ENCODE measurements around the gene BMPR2. TPM values are rescaled to one million over a fixed set of nuclear protein-coding genes. Genes with fewer than 3 reads are reported as not detected.

The BMPR2 gene
- total and polyA plus RNA-seq, 2 of the 8 experiments (the other 6 are each of a cell fraction or from before 2014, with no cell fraction given), result 5.5 to 19.8 TPM

- H3K23ac ChIP-seq (ENCODE audit: insufficient read length), result no peak overlapping the region
- H3K4me1 ChIP-seq (replicated peaks in 1 of 4; ENCODE audit: control insufficient read depth in 3 of 4, insufficient read depth in 4 of 4, low read length in 3 of 4), result peaks cover 0 to 2% (median 0%) of the 10 kb centered on the region in 4 experiments; a peak in 4 of 7 replicates
- no peak overlapping the region for H2AFZ ChIP-seq (ENCODE audit: low read length)
- H3K56ac ChIP-seq (replicated peaks; ENCODE audit: insufficient read length, low read depth, low read length), result no peak overlapping the region
- H4K20me1 ChIP-seq (replicated peaks in 1 of 2; ENCODE audit: control insufficient read depth in 1 of 2, insufficient read depth in 2 of 2, low read length in 2 of 2), result no peaks in the 10 kb centered on the region
- CTCF ChIA-PET (ENCODE audit: partially characterized antibody), result interaction anchor here (1.0 kb wide), 1 partner anchor 33 kb away, joined by 3 read pairs; no protein-coding TSS in a partner anchor
- DNase-seq (ENCODE audit: low read depth in 1 of 2, low spot score in 2 of 2), result no peak
- no peaks in the 10 kb centered on the region for H3K36me3 ChIP-seq (ENCODE audit: control insufficient read depth in 2 of 4, insufficient read depth in 4 of 4, low read length in 3 of 4)
- FAIRE-seq, result no peak
- no peak overlapping the region for H4K91ac ChIP-seq (replicated peaks; ENCODE audit: insufficient read length, low read length)
- H3K27me3 ChIP-seq (replicated peaks in 1 of 4; ENCODE audit: control insufficient read depth in 3 of 4, extremely low read depth in 1 of 4, insufficient read depth in 3 of 4, low read length in 3 of 4), result no peaks in the 10 kb centered on the region
- no peak overlapping the region for H2BK15ac ChIP-seq (ENCODE audit: low read length)
- no peak overlapping the region for H3K27ac ChIP-seq (ENCODE audit: low read depth, low read length)
- no peak overlapping the region for H4K5ac ChIP-seq (ENCODE audit: insufficient read length, low read depth, low read length)
- H3K14ac ChIP-seq (ENCODE audit: insufficient read length), result no peak overlapping the region
- H2BK12ac ChIP-seq (ENCODE audit: low read depth, low read length), result no peak overlapping the region
- no peak overlapping the region for H2BK20ac ChIP-seq (ENCODE audit: low read length)
- H2AK5ac ChIP-seq (ENCODE audit: low read depth, low read length), result no peak overlapping the region
- peaks cover 0 to 40% of the 10 kb centered on the region in 2 experiments; a peak in 3 of 4 replicates for H3K79me2 ChIP-seq (ENCODE audit: control insufficient read depth in 1 of 2, insufficient read depth in 2 of 2, low read length in 2 of 2)
- no peak overlapping the region for H3K4me2 ChIP-seq (ENCODE audit: insufficient read depth in 1 of 2, low read depth in 2 of 2, low read length in 2 of 2)
- H3K4ac ChIP-seq (replicated peaks; ENCODE audit: insufficient read length, low read depth, low read length), result no peak overlapping the region
- H4K8ac ChIP-seq (ENCODE audit: extremely low read depth, insufficient read depth, low read length), result no peak overlapping the region
- no peak overlapping the region for H3K9ac ChIP-seq (replicated peaks in 1 of 4; ENCODE audit: extremely low read depth in 1 of 4, low read depth in 3 of 4, low read length in 3 of 4)
- no peaks in the 10 kb centered on the region for H3K23me2 ChIP-seq (ENCODE audit: low read depth, low read length)
- H3K9me3 ChIP-seq (ENCODE audit: insufficient read depth in 2 of 2, low read depth in 1 of 2, low read length in 1 of 2), result no peaks in the 10 kb centered on the region
- 85% methylated on average over 5 of the region's 5 CpGs; no CpG with 5 or more reads in 1 of the 2 experiments for WGBS, 2 experiments (ENCODE audit: extremely low coverage in 1 of 2, insufficient coverage in 1 of 2, insufficient read length in 1 of 2, insufficient replicate concordance in 2 of 2, low coverage in 1 of 2, low lambda C conversion rate in 2 of 2, missing lambda C conversion rate in 1 of 2)
- H2BK5ac ChIP-seq (ENCODE audit: low read depth, low read length), result no peak overlapping the region
- peaks cover 4% of the 10 kb centered on the region; the same call in 1 of the 2 replicates for H3K79me1 ChIP-seq (ENCODE audit: low read depth, low read length)
- H3K18ac ChIP-seq (ENCODE audit: extremely low read depth, low read length), result no peak overlapping the region
- POLR2A ChIA-PET (ENCODE audit: partially characterized antibody), result no interaction called here
- H2BK120ac ChIP-seq (replicated peaks; ENCODE audit: low read depth, low read length), result no peak overlapping the region
- H3K4me3 ChIP-seq (ENCODE audit: extremely low read depth in 1 of 4, insufficient read depth in 2 of 4, low read depth in 3 of 4, low read length in 4 of 4), result no peak overlapping the region
- TF ChIP-seq CREB1 (IDR thresholded peaks at IDR 0.05) (no peak), POU5F1 (IDR thresholded peaks at IDR 0.05; ENCODE audit: low read depth, low read length) (no peak), TBP (IDR thresholded peaks at IDR 0.05; ENCODE audit: low read depth, low read length) (no peak), SP1 (IDR thresholded peaks at IDR 0.05; ENCODE audit: low read depth, low read length) (no peak), E2F6 (IDR thresholded peaks at IDR 0.05) (no peak), SP4 (IDR thresholded peaks at IDR 0.05; ENCODE audit: low read length) (no peak), EGR1 (IDR thresholded peaks at IDR 0.05; ENCODE audit: borderline replicate concordance, low read depth, low read length) (no peak), PHF8 (conservative IDR thresholded peaks at IDR 0.05; ENCODE audit: low read depth, low read length) (no peak), POLR2AphosphoS5 (IDR thresholded peaks at IDR 0.05; ENCODE audit: low read depth, low read length) (no peak), KDM4A (IDR thresholded peaks at IDR 0.05; ENCODE audit: low read depth, low read length, severe bottlenecking) (no peak), MAFK (IDR thresholded peaks at IDR 0.05; ENCODE audit: low read depth, low read length) (no peak), HDAC2 (IDR thresholded peaks at IDR 0.05; ENCODE audit: borderline replicate concordance in 1 of 2, low read depth in 2 of 2, low read length in 2 of 2) (no peak), GABPA (IDR thresholded peaks at IDR 0.05; ENCODE audit: borderline replicate concordance, insufficient read depth, low read length) (no peak), JUN (IDR thresholded peaks at IDR 0.05; ENCODE audit: low read depth, low read length) (no peak), POLR2A (IDR thresholded peaks at IDR 0.05; ENCODE audit: control extremely low read depth in 1 of 2, low read depth in 2 of 2, low read length in 2 of 2) (no peak), JUND (IDR thresholded peaks at IDR 0.05; ENCODE audit: low read length) (no peak)
Measured at GRCh38 chr2:202425036-202425435, 48.9 kb downstream of the BMPR2 start.
